ENCODE measurements around the gene ZMYM2. TPM values are rescaled to one million over a fixed set of nuclear protein-coding genes. Genes with fewer than 3 reads are reported as not detected.

ZMYM2 gene
- total and polyA plus RNA-seq, 2 donors (not counting 3 experiments of a cell fraction or from before 2014, with no cell fraction given): 14.7 to 75.3 TPM

GRCh38 chr13:20102525-20103180 is 144.1 kb downstream of the ZMYM2 start:
- no peak overlapping the region for H3K4me3 ChIP-seq (replicated peaks in 1 of 3; ENCODE audit: insufficient read depth in 1 of 3, low read depth in 1 of 3, low read length in 3 of 3)
- no peak overlapping the region for H3K27ac ChIP-seq (ENCODE audit: insufficient read depth, low read depth, low read length)
- no peak overlapping the region for H3K9ac ChIP-seq (replicated peaks; ENCODE audit: extremely low read depth, insufficient read depth, low read length)
- no peak for DNase-seq (ENCODE audit: low read depth, low spot score)
- TF ChIP-seq MAX (IDR thresholded peaks at IDR 0.05; ENCODE audit: insufficient read depth, insufficient read length) (no peak), MYC (IDR thresholded peaks at IDR 0.05; ENCODE audit: low read depth, low read length) (no peak), CTCF (IDR thresholded peaks at IDR 0.05; ENCODE audit: extremely low read depth in 1 of 2, insufficient read depth in 1 of 2, low read depth in 1 of 2, low read length in 2 of 2) (no peak), GATA2 (IDR thresholded peaks at IDR 0.05; ENCODE audit: insufficient read depth, insufficient read length, low read depth, low read length) (no peak), JUN (IDR thresholded peaks at IDR 0.05; ENCODE audit: borderline replicate concordance, insufficient read depth, insufficient read length, low read depth) (no peak), POLR2AphosphoS5 (IDR thresholded peaks at IDR 0.05; ENCODE audit: insufficient read depth, low read depth, low read length) (no peak), POLR2A (IDR thresholded peaks at IDR 0.05; ENCODE audit: low read depth, low read length) (no peak), FOS (IDR thresholded peaks at IDR 0.05; ENCODE audit: borderline replicate concordance, insufficient read depth, low read length) (no peak), EZH2 (IDR thresholded peaks at IDR 0.05; ENCODE audit: borderline replicate concordance, low read depth, low read length, severe bottlenecking) (no peak)
- no peaks in the 10 kb centered on the region for H3K36me3 ChIP-seq (ENCODE audit: control insufficient read depth in 2 of 2, extremely low read depth in 1 of 2, insufficient read depth in 2 of 2, low read length in 2 of 2)
- intact Hi-C loops (cut with micrococcal nuclease) (no loop called here), dilution Hi-C loops (cut with MboI; ENCODE audit: extremely low pct_ligation_motif_present, low sequenced_read_pairs) (no loop called here)
- H3K4me2 ChIP-seq (ENCODE audit: insufficient read depth, low read length): no peak overlapping the region
- ChIA-PET POLR2A (no interaction called here), CTCF (interaction anchor here (1.5 kb wide), 1 partner anchor 10 kb away, joined by 4 read pairs; no protein-coding TSS in a partner anchor)
- no peaks in the 10 kb centered on the region for H4K20me1 ChIP-seq (replicated peaks; ENCODE audit: control insufficient read depth, extremely low read depth, insufficient read depth, low read length)
- H3K9me1 ChIP-seq (replicated peaks; ENCODE audit: control insufficient read depth, extremely low read depth, insufficient read depth, low read length): no peaks in the 10 kb centered on the region
- H3K4me1 ChIP-seq (ENCODE audit: control insufficient read depth, extremely low read depth, insufficient read depth, low read length): no peaks in the 10 kb centered on the region
- peaks cover 18 to 39% of the 10 kb centered on the region in 2 experiments for H3K27me3 ChIP-seq (ENCODE audit: control insufficient read depth in 2 of 2, insufficient read depth in 2 of 2, low read length in 2 of 2)
- no peak overlapping the region for H2AFZ ChIP-seq (ENCODE audit: low read depth, low read length)
- FAIRE-seq: peak; percentile 28
- BruUV-seq (replicated peaks): no TSS peak
- H3K9me3 ChIP-seq (replicated peaks; ENCODE audit: control insufficient read depth, insufficient read depth, low read length): no peaks in the 10 kb centered on the region
- H3K79me2 ChIP-seq (ENCODE audit: control insufficient read depth, insufficient read depth, low read length): no peaks in the 10 kb centered on the region
